Stimulated activated CD8-positive, alpha-beta memory T cell treated with anti-CD3 and anti-CD28 coated beads, Interleukin-7, amount 100 ng/mL, for 48 hours (primary cell): ENCODE results near the gene PDE4A.
"Not testable (repeated sequence)": the region's sequence is repeated elsewhere in the genome, so short reads cannot be mapped to it uniquely, and the experiment has no call there.

Source experiments
- DNase-seq, 2 donors: peaks; one replicate each; pipeline ENCODE4 v3.0.0-alpha.2; 2020; ENCODE audit warnings: low read depth in 1 of 2; ENCODE audit errors: extremely low read depth in 1 of 2

The PDE4A gene

DNA sequence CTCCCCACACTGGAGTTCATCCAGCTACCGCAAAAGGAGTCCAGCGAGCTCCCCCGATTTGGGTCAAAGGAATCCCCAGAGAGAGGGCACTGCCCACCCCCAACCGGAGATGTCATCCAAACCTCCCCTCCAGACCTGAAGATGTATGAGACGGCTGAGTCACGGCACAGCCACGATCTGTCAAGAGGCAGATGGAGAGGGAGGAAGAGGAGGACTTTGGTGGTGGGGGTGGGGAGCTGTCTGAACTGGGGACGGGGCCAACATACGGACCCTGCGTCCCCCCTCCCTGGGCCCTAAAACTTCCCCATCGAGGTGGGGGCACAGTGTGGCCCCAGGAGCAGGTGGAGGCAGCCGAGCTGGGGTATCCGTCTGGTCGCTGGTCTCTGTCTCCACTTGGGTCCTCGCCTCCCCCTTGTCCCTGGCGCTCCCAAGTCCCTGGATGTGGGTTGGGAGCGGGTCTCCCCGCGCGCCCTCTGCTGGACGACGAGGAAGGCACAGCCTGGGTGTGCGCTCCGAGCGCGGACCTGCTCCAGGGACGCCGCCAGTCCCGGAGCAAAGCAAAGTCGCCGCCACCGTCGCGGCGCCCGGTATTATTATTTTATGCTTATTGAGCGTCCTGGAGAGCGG, 3.8 kb downstream of the PDE4A start:
- DNase-seq: no peak

DNA sequence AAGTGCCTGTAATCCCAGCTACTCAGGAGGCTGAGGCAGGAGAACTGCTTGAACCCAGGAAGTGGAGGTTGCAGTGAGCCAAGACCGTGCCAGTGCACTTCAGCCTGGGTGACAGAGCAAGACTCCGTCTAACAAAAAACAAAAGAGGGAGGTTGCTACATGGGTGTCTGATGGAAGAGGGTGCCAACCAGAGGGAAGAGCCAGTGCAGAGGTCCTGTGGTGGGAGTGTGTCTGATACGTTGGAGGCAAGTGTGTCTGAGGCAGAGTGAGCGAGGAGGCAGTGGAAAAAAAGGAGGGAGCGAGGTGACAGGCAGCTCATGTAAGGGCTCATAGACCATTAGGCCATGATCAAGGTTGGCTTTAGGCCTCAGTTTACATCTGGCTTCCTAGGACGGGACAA, 6.8 kb downstream of the PDE4A start:
- no peak for DNase-seq

DNA sequence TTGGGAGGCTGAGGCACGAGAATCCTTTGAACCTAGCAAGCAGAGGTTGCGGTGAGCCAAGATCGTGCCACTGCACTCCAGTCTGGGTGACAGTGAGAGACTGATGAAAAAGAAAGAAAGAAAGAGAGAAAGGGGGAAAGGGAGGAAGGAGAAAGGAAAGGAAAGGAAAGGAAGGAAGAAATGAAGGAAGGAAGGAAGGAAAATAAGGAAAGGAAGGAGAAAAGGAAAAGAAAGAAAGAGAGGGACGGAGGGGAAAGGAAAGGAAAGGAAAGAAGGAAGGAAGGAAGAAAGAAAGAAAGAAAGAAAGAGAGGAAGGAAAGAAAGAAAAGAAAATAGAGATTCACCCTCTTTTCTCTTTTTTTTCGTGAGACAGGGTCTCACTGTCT, 8.7 kb downstream of the PDE4A start:
- no peak for DNase-seq

DNA sequence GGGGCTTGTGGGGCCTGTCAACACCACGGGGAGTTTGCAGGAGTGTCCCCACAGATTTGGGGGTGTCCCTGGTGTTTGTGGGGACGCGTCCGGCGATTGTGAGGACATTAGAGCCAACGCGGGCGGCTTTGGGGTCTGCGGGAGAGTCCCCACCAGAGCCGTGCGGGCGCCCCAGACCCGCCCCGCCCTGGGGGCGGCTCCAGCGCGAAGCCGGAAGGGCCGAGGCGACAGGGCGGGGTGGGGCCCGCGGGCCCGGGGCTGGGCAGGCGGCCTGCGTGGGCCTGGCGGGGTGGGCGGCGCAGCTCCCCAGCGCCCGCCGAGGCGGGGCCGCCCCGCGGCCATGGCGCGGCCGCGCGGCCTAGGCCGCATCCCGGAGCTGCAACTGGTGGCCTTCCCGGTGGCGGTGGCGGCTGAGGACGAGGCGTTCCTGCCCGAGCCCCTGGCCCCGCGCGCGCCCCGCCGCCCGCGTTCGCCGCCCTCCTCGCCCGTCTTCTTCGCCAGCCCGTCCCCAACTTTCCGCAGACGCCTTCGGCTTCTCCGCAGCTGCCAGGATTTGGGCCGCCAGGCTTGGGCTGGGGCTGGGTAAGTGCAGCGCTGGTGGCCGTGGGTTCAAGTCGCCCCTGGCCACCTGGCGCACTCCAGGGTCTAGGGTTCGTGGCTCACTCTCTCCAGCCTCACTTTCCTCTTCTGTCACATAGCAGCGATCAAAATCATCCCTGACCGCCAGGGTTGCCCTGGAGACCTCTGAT, 10.3 kb downstream of the PDE4A start:
- DNase-seq: no peak

DNA sequence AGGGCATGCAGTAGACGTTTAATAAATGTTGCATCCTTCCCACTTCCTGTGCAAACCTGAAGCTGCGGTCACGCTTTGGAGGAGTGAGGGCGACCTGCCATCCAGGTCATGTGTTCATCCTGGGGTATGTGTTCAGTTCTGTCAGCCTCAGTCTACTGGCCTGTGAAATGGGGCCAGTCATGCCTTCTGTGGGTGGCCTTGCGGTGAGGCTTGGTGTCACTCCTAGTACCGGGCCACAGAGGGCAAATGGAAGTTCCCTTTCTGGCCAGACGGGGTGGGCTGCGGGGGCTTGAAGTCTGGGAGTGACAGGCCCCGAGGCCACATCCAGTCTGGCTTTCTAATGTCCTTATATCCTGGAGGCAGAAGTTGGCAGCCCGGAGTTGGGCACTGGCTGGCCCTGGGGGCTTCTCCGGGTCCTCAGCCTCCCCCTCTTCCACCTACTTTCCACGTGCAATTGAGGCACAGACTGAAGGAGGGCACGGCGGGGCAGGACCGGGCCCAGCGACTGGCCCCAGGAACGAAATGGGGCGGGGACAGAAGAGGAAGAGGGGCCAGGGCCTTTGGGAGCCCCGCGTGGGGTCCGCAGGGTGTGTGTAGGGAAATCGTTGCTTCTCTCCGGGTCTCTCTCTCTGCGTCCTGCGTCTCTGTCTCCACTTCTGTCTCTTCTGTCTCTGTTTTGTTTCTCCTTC, 11.1 kb downstream of the PDE4A start:
- no peak for DNase-seq

DNA sequence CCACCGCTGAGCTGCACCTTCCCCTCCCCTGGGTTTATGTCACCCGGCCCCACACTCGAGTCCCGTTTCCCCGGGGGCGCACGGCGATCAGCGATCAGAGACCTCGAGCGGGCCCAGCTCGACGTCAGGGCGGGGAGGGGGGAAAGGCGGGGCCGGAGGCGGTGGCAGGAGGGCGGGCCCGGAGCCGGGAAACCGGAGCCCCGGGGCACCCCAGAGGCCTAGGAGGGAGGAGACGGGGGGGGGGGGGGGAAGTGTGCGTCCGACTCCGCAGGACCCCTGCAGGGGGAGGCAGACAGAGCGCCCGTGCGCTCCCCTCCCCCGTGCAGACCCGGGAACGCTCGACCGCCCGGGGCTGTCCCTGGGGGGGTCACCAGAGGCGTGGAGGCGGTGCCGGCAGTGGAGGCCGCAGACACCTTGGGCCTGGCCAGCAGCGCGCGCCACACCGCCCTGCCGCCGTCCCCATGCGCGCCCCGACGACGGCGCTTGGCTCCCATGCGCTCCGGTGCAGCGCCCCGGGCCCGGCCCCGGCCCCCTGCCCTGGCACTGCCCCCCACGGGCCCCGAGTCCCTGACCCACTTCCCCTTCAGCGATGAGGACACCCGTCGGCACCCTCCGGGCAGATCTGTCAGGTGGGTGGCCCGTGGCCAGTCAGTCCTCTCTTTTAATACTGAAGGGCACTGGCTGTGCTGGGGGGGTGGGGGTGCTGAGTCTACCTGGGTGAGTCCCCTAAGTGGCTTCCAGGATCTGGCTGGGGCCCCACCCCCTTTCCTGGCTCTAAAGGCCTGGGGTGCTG, 11.8 kb downstream of the PDE4A start:
- DNase-seq: no peak

DNA sequence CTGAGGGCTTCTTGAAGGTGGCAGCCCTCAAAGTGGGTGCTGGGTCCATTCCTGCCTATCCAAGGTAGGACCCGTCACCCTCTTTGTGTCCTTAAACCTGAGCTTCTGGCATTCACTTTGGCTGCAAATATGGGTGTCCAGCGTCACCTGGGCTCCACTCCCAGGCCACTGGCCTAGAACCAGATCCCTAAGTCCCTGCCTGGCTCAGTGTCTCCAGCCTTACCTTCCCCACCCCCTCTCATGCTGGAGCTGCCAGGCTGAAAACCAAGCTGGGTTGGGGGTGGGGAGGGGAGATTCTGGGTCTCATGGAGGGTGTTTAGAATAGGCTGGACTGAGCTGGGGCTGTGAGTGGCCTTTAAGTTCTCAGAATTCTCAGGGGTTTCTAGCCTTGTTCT, 12.4 kb downstream of the PDE4A start:
- DNase-seq: no peak

DNA sequence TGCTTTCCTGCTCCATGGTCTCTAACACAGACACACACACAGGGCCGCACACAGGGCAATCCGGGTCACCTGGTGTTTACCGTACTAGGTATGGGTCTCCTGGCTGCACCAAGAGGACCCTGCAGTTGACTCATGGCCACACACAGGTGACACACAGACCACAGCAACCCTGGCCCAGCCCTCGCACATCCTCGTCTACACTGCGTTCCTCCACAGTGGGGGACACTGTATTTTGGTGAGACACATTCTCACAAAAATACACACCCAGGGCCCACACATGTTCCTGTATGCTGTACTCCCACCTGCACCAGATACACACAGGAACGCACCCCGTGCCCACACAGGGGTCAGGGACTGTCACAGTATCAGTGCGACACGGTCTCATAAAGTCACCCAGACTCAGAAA, 12.8 kb downstream of the PDE4A start:
- DNase-seq: no peak

DNA sequence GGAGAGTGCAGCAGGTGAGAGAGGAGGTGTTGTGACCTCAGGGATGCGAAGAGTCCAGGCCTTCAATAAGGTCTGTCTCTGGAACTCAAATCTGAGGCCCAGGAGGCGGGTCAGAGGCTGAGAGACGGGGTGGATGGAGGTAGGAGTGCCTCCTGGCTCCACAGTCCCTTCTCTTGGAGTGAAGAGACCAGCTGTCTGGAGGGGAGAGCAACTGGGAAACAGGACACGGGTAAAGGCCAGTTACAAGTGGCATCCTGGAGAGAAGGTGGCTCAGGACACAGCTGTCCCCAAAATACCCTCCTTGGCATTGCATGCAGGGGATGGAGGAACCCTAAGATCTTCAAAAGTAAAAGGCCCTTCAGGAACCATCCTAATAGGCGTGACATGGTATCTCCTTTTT, 19.2 kb downstream of the PDE4A start:
- DNase-seq: no peak

DNA sequence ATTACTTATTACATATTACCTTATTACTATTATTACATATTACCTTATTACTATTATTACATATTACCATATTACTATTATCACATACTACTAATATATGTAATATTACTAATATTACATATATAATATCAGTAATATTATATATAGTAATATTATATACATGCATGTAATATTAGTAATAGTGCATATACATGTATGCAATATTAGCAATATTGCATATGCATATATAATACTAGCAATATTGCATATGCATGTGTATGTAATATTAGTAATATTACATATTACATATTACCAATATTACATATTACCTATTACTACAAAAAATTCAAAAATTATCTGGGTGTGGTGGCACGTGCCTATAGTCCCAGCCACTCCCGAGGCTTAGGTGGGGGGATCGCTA, 22.4 kb downstream of the PDE4A start:
- no peak for DNase-seq

DNA sequence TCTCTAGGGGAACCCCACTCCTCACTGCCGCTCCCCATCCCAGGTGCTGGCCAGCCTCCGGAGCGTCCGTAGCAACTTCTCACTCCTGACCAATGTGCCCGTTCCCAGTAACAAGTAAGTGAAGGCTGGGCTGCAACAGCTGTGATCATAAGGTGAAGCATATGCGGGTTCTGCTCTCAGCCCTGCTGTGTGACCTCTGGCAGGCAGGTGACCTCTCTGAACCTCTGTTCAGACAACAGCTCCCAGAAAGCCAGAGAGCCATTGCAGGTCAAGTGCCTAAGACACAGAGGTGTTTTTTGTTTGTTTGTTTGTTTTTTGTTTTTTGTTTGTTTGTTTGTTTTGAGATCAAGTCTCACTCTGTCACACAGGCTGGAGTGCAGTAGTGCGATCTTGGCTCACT, 28.7 kb downstream of the PDE4A start:
- DNase-seq: no peak

DNA sequence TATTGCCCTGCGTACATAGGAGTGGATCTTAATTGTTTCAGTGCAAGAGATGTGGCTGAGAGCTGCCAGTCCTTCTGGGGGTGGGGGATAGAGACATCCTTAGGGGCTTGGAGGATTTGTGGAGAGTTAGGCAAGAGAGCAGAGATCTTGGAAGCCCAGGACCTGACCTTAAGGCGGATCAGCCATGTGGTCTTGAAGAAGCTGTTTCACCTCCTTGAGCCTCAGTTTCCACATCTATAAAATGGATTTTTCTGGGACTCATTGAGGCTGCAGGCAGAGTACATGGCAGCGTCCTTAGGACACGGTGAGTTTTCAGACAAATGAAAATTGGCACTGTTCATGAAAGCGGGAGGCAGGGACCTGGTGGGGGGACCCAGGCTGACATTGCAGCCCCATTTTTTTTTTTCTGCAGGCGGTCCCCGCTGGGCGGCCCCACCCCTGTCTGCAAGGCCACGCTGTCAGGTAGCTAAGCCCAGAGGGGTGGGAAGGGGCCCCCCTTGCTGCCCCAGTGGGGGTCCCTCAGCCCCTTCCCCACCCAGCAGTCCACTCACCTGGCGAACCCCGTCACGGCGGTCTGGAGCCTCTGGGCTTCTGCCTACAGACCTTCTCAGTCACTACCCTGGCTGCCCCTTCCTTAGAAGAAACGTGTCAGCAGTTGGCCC, 30.0 kb downstream of the PDE4A start:
- DNase-seq: no peak

DNA sequence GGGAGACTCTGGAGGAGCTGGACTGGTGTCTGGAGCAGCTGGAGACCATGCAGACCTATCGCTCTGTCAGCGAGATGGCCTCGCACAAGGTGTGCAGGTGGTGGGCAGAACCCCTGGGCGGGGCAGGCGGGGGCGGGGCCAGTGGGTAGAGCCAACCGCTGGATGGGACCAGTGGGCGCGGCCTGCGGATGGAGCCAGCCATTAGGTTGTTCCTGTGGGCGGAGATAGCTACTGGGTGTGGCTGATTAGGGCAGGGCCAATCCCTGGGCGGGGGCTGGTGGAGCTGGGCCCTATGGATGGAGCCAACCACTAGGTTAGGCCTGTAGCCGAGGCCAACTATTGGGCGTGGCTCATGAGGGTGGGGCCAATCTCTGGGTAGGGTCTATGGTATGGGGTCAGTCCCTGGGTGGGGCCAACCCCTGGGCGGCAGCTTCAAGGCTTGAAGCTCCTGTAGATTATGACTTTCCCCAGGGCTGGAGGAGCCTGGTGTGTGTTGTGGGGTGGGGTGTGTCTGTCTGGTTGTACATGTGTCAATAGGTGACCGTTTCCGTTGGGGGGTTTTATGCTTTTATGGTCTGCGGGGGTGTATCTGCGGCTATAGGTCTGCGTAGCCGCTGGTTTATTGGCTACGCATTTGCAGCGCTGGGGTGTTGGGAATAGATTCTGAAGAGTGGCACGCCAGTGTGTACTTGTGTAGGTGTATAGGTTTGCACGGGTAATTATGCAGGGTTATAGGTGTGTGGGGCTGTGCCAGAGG, 30.7 kb downstream of the PDE4A start:
- DNase-seq: no peak

DNA sequence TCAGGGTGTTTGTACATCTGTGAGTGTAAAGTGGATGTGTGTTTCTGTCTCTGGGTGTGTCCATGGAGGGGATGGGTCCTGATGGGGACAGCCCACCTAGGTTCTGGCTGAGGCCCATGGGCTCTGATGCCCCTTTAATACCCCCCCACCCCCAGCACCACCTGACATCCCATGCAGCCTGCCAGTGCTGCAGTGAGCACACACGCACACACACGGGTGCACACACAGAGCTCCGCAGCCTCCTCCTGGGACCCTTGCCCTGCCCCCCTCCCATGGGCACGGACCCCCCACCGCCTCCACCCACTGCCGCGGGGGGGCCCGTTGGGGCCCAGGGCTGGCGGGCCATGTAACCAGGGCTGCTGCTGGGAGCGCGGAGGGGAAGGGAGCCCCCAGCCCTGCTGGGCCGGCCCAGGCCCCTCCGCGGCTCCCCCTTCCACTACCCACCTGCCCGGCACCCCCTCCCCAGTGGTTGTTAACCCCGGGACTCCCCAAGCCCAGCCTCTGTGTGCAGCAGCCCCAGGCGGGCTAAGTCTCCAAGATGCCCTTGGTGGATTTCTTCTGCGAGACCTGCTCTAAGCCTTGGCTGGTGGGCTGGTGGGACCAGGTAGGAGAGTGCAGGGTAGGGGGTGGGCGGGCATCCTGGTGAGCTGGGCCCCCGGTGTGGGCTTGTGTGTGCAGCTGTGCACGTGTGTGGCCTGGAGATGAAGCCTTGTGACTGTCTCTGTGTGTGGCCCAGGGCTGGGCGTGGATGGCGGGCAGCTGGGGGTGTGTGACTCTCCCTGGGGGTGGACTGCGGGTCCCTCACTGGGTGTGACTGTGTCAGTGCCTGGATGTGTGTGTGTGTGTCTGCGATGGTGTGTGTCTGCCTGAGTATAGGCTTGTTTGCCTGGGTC, 32.6 kb downstream of the PDE4A start:
- no peak for DNase-seq

DNA sequence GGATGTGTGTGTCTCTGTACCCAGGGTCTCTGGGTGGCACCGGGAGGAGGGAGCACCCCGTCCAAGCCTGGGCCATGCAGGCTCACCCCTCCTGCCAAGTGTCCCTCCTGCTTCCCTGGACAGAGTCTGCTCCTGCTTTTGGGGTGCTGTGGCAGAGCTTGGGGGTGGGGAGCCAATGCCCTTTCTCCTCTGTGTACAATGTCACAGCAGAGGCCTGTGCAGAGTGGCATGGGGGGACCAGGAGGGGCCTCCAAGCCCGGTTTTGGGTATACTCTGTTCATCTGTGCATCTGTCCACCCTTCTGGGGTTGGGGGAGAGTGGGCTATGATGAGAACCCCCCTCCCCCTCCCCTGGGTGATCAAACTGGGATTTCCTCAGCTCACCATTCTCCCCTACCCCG, 33.5 kb downstream of the PDE4A start:
- DNase-seq: no peak

DNA sequence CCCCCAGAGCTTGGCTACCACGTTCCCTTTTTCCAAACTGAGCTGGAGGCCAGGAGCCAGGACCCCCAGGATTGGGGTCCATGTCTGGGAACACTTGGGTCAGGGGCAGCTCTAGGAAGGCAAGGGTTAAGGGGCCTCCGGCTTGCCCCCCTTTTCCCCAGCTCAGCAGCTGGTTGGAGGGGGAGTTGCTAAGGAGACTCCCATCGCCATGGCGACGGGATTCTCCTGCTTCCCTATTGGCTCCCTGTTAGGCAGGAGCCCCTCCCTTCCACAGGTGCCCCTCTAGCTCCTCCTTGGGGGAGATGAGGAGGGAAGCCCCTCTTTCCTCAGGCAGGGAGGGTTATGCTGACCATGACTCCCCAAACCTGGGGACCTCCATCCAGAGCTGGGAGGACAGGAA, 33.9 kb downstream of the PDE4A start:
- DNase-seq: no peak

DNA sequence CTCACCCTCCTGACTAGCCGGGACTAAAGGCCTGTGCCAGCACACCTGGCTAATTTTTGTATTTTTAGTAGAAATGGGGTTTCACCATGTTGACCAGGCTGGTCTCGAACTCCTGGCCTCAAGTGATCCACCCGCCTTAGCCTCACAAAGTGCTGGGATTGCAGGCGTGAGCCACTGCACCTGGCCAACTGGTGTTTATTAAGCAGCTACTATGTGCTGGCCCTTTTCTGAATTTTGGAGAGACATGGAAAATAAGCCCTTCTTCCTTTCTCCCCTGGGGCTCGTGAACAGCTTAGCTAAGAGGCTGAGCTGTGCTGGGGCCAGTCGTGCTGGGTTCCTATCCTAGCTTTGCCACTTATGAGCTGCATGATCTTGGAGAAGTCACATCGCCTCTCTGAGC, 38.4 kb downstream of the PDE4A start:
- DNase-seq: not testable (repeated sequence)

DNA sequence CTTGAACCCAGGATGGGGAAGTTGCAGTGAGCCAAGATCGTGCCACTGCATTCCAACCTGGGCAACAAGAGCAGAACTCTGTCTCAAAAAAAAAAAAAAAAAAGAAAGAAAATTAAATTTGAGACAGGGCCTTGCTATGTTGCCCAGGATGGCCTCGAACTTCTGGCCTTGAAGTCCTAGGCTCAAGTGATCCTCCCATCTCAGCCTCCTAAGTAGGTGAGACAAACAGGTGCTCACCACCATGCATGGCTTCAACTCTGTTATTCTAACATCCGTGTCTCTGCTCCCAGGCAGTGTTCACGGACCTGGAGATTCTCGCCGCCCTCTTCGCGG, 40.3 kb downstream of the PDE4A start:
- DNase-seq: no peak
